ENCODE data around the gene PYGB.
A peak's percentile ranks its signal among the peaks of the same experiment; 100 is the strongest.

Gene PYGB

DNA sequence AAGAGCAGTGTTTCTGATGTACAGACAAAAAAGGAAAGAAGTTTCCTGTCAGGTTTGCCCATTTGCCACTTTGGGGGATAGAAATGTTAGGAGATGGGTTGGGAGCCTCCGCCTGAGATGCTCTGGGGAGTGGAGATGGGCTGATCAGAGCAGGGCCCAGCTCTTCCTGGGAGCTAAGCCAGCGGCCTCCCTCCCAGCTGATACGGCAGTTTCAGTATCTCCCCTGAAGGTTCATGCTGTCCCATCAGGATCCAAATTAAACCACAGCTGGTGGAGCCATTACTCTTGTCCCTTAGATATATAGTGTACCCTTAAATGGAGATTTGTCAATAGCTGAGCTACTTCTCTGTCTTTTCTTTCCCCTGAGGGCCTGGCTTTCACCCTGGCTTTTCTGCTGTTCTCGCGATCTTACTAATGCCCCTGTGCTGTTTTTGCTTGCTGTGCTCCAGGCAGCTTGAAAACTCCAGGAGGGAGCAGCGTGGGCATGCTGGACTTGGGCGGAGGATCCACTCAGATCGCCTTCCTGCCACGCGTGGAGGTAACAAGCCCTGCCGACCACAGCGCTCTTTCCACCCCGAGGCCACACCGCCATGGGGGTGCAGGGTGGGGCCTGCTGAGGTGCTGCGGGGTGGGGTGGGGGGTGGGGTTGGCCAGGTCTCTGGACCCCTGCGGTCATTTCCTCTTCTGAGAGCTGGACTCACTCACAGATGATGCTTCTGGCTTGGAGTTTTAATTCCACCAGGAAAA is 31.5 kb upstream of the PYGB start:
- no peak for DNase-seq

DNA sequence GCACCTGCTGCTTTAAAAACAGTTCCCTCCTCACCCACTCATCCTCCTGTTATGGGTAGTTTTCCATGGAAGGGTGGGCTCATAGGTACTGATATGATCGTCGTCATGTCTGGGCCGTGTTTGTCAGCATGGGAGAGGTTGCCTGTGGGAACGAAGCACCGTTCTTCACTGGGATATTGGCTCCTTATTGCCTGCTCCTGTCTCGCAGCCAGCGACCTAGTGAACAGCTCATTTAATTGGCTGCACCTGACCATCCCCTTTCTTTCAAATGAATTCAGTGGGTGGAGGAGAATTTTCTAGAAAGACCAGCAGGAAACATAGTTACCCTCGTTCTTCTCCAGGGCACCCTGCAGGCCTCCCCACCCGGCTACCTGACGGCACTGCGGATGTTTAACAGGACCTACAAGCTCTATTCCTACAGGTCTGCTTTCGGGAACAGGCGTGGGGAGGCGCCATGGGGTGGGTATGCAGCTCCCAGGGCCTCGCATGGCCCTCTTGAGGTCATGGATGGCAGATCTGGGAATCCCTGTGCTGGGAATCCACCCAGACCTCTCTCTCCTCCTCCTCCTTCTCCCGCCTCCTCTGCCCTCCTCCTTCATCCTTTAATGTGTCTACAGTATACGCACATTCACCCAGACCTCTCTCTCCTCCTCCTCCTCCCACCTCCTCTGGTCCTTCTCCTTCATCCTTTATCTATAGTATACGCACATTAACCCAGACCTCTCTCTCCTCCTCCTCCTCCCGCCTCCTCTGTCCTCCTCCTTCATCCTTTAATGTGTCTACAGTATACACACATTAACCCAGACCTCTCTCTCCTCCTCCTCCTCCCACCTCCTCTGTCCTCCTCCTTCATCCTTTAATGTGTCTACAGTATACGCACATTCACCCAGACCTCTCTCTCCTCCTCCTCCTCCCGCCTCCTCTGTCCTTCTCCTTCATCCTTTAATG is 30.4 kb upstream of the PYGB start:
- no peak for DNase-seq

DNA sequence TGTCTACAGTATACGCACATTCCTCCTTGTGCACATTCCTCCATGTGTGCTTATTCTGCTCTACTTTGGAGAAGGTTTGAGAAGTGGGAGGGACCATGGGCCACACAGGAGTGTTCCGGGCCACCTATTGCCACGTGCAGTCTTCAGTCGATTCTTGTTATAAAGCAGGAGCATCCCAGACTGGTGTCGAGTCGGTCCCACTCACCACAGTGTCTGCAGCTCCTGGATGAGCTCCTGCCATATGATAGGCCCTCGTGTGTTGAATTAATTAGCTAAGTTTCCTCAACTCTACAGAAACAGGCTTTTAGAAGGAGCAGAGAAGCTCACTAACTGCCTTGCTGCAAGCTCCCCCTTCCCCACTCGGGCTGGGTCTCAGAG is 29.8 kb upstream of the PYGB start:
- DNase-seq: no peak

DNA sequence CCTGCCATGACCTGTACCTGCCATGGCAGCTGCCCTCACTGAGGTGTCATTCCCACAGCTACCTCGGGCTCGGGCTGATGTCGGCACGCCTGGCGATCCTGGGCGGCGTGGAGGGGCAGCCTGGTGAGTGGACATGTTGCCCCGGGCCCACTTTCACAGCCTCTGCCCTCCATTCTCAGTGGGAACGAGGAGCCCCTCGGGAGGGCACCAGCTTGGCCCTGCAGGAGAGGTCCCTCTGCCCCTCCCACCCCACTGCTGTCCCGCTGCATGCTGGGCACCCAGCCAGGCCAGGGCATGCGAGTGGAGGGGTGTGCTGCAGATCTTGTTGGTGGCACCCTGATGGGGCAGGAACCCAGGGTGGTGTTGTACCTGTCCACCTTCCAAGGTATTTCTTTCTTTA is 29.4 kb upstream of the PYGB start:
- DNase-seq: no peak

DNA sequence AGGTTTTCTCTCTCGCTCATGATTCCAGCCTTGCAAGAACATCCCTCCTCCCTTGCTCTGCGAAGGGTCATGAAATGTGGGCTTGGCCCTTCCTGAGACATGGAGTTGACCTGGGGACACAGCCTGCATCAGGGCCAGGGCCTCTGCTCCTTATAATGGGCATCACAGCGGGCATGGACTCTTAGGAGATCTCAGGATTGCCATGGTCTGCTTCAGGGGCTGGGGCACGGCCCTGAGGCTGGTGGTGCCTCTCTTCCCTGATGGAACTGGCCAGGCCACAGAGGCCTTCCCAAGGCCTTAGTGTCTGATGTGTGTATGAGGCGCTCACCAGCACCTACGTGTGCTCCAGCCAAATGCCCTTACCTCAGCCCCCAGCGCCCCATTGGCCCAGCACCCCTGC is 28.5 kb upstream of the PYGB start:
- no peak for DNase-seq

DNA sequence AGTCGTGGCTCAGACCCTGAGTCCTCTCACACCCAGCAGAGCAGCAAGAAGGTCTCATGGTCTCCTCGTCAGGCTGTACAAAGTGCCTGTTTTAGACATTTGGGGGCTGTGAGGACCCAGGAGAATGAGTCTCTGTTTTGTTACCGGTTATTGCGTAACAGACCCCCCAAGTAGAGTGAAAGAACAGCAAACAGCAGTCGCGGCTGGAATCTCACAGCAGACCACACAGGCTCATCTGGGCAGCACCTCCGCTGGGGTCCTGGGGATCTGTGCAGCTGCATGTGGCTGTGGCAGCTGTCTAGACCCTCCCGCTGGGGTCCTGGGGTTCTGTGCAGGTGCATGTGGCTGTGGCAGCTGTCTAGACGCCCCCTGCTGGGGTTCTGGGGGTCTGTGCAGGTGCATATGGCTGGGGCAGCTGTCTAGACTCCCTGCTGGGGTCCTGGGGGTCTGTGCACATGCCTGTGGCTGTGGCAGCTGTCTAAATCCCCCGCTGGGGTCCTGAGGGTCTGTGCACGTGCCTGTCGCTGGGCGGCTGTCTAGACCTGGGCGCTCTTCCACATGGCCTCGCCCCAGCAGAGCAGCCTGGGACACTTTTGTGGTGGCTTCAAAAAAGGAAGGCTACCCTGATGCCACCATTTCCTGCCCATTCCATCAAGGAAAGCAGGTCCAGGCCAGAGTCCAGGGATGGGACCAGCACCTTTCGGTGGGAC is 27.7 kb upstream of the PYGB start:
- DNase-seq: no peak

DNA sequence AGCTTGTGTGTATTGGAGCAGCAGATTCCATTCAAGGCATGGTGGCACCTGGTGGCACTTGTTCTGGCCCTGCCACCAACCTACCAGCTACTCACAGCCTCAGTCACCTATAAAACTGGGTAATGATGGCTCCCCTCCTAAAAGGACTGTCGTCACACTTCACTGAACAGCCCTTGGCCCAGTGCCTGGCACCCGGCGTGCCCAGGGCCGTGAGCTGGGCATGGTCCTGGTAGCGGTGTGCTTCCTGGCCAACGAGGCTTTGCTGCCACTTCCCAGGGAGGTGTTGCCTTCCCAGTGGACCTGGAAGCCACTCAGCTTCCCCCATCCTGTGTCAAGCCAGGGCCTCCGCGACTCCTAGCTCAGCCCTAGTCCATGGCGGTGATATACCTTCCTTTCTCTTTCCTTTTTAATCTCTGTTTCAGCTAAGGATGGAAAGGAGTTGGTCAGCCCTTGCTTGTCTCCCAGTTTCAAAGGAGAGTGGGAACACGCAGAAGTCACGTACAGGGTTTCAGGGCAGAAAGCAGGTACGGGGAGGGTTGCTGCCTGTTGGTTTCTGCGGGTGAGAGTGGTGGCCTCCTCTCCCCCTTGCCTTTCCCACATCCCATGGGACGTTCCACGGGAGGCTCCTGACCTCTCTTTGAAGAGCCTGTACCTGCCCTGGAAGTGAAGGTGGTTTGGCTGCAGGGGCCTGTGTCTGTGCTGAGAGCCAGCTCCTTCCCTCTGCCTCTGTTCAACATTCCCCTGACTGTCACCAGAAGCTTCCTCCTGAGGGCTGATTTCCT is 26.9 kb upstream of the PYGB start:
- DNase-seq: no peak

DNA sequence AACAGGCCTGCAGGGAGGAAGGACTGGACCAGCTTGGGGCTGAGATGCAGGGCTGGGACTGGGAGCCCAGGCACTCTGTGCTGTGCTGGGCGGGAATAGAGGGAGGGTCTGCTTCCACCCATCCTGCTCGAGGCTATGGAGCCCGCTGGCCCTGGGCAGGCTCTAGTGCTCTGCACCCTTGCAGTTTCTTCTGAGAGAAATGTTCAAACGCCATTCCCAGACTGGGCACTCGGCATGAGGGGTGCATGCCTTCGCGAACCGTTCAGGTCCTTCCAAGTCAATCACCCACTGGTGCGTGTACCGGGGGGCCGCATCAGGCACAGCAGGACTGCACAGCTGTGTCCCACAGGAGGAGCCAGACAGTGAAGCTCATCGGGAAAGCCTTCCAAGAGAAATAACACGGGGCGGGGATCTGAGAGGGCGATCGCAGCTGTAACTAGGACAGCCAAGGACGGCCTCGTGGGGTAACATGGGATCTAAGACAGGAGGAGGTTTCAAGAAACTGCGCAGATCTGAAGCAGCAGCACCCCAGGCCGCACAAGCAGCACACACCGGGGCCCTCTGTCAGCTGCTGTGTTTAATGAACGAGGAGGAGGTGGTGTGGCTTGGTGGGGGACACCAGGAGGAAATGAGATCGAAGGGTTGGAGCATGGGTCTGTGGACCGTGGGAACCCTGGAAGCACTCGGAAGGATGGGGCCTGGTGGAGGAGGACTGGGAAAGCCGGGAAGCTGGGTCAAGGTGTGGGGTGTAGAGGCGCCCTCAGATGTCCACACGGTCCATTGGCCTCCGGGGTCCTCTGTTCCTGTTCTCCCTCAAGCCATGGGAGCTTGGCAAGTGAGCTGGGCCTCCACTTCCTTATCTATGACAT is 26.1 kb upstream of the PYGB start:
- no peak for DNase-seq

DNA sequence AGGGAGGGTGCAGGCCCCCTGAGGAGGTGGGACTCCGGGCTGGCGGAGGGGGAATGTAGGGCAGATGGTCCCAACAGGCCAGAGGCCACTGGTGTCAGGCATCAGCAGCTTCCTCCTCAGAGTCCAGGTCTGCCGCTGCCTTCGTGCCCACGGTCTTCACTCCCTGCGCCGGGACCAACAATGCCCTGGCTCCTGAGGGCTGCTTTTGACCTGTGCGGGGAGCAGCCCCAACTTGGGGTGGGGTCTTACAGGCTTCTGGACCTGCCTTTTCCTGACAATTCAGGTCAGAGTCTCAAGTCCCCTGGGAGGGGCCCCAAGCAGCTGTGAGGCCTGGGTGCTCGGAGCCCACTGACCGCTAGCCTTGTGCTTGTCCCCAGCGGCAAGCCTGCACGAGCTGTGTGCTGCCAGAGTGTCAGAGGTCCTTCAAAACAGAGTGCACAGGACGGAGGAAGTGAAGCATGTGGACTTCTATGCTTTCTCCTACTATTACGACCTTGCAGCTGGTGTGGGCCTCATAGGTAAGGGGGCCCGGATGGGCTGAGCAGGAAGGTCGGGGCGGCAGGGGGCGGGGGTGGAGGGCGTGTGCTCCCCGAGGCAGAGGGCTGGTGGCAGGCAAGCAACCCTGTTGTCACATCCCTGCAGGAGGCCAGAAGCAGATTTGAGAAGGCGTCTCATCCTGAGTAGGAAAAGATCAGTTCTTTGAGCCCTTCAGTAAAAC is 25.3 kb upstream of the PYGB start:
- no peak for DNase-seq

DNA sequence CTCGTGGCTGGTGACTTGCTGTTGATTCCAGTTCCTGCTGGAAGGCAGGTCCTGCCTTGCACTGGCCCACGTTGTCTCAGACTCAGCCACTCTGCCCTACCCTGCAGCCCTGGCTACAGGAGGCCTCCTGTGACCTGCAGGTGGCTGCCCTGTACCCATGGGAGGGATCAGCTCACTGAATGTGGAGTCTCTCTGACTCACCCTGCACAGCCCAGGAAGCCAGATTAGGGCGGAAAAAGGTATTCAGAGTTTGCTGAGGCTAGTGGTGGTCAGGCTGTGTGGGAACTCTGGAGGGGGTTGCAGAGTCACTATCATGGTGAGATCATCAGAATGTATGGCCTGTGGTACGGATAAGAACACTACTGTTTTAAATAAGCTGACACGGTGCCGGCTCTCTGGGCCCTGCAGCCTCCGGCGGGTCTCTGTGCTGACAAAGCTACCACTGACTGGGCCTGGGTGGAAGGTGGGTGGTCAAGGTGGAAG is 24.7 kb upstream of the PYGB start:
- no peak for DNase-seq

DNA sequence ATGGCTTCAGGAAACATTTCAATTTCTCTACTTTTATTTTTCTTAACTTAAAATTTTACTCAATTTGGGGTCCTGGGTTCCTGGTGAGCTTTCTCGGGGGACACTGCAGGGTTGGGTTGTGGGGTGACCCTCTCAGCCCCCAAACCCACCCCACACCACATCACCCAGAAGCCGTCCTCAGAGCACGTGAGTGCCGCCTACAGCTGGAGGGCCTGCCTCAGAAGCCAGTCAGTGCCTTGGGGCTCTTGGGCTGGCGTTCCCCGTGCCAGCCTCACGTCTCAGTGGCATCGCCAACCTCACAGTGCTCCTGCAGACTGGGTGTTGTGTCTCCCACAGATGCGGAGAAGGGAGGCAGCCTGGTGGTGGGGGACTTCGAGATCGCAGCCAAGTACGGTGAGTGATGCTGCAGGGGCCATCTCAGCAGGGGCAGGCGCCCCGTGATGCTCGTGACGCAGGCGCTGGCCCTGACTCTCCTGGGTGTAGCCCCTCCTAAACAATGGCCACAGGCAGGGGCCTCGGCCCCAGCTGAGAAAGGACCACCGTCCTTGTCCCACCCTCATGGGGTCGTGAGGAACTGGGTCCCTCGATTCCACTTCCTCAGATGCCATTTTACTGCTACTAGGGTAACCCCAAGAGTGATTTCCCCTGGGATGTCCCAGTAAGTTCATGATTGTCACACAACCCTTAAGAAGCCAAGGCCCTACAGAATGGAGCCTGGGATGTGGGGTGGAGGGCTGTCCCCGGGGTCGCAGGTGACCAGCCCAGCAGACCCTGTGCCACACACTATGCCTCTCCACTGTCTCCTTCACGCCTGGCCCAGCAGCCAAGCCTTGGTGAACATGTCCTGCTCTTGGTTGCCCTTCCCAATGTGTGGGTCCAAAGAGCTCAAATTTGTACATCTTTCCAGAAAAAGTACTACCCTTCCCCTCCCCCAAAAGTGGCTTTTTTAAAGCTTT is 23.8 kb upstream of the PYGB start:
- DNase-seq: no peak

DNA sequence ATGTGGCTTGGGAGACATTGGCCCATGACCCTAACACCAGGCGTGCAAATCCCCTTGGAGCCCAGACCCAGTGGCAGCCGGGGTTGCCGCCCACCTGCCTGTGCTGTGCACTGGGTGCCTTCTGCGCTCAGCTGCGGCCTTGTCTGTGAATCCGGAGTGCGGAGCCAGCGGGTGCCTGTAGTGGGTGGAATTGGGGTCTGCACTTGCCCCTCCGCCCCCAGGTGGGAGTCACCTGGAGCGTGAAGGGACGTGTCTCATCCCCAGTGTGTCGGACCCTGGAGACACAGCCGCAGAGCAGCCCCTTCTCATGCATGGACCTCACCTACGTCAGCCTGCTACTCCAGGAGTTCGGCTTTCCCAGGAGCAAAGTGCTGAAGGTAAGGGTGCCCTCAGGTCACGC is 22.9 kb upstream of the PYGB start:
- no peak for DNase-seq

DNA sequence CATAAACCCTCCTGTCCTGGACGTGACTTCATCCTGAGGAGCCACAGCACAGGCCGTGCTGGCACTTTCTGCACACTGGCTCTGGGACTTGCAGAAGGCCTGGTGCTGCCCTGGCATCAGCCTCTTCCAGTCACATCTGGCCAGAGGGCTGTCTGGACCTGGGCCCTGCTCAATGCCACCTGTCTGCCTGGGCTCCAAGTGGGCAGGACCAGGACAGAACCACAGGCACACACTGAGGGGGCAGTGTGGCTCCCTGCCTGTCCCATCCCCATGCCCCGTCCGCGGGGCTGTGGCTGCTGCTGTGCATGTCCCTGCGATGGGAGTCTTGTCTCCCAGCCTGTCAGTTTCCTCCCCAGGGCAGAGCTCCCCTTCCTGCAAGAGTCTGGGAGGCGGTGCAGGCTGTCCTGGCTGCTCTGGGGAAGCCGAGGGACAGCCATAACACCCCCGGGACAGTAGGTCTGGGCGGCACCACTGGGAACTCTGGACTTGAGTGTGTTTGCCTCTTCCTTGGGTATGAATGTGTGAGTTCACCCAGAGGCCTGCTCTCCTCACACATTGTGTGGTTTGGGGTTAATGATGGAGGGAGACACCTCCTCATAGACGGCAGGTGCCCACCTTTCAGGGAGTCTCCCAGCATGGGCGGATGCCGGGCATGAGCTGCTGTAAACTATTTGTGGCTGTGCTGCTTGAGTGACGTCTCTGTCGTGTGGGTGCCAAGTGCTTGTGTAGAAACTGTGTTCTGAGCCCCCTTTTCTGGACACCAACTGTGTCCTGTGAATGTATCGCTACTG is 22.0 kb upstream of the PYGB start:
- DNase-seq: no peak

DNA sequence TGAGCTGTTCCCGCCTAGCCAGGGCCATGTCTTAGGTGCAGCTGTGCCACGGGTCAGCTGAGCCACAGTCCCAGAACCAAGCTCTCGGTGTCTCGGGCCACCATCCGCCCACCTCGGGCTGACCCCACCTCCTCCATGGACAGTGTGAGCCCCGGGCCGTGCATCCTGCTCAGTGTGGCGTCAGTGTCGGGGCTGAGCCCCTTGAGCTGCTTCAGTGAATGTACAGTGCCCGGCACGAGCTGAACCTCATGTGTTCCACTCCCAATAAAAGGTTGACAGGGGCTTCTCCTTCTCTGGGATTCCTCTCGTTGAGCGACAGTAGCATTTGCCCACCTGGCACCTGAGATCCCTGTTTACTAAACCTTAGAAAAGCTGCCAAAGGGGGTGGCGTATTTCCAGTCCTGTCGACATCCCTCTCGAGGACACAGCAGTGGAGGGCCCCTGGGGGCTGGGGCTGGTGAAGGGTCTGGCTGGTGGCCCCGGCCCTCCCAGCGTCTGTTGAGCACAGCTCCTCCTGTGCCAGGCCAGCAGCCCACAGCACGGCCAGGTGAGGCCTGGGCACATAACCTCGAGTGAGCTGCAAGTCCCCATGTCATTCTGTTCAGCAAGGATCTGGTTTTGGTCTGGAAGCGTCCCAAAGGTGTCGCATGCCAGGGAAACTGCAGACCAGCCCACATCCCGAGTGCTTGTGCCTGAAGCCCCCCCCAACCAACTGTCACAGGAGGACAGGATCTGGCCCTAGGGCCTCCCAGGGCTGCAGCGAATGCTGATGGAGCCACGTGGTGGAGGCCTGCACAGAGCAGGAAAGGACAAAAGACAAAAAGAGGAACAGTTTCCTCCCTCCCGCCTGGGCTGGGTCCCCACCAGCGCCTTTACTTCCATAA is 21.2 kb upstream of the PYGB start:
- DNase-seq: peak; percentile 15

DNA sequence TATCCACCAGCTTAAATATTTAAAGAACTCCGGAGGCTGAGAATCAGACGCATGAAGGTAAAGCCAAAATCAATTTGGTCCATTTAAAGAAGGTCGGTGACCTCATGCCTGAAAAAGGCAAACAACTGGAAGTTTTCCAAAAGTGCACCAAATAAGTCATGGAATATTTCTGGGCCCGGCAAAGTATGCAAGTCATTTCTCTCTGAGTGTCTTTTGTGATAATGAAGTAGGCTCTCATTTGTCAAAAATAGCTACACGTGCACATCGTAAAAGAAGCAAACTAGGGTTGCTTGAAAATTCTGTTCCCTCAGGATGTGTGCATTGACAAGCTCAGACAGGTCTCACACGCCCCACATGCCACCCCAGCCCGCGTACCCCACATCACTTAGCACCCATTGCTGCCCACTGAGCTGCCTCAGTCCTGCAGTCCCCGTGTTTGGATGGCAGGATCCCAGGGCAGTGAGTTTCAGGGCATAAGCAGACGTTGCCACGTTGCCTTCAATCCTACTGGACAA is 20.5 kb upstream of the PYGB start:
- no peak for DNase-seq

DNA sequence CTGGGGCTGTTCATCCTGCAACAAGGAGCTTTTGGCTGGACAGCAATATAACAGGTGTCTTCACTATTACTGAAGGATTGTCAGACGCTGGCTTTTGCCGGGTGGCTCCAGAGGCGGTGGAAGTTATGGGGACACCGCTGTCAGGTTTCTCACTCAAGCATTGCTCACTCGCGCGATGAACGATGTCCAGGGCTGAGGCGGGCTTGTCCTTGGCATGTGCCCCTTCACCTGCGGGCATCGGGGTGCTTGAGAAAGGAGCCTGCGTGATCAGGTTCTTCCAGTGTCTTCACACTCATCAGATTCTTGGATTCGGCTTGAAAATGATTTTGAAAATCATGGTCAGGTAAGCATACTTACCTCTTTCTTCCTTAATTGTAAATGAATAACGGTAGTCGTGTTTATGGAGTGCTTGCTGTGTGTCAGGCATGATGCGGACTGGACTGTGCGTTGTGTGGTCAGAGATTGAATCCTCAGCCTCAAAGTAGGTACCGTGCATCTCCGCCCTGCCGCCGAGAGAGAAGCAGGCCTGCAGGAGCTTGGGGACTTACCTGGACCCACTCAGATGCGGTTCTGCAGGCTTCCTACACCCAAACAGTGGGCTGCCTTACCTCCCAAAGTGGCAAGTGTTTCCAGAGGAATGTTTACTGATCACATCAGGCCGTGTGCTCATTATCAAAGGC is 18.3 kb upstream of the PYGB start:
- DNase-seq: no peak

All from GDM1 (cell line).